ENCODE results near the gene KCNJ16.

- TF ChIP-seq EP300 (IDR thresholded peaks at IDR 0.05), result no peak
- no peak for TF ChIP-seq CEBPB (IDR thresholded peaks at IDR 0.05)
These were observed 45.4 kb downstream of the KCNJ16 start for GRCh38 chr17:70120425-70120824.

All from A549 (cell line).